Mucosa of stomach (tissue), 1 donor: ENCODE measurements around the gene CNTNAP3B.
"Not testable (repeated sequence)": the region's sequence is repeated elsewhere in the genome, so short reads cannot be mapped to it uniquely, and the experiment has no call there.

Experiments used
- H3K27me3 ChIP-seq: one replicate; pipeline ENCODE4 v1.7.0; 2013; ENCODE audit warnings: mild to moderate bottlenecking, low read length; ENCODE audit not compliant: control insufficient read depth, insufficient read depth
- H3K36me3 ChIP-seq: one replicate; pipeline ENCODE4 v1.7.0; 2013; ENCODE audit warnings: low read length; ENCODE audit not compliant: control insufficient read depth, insufficient read depth
- H3K4me1 ChIP-seq: one replicate; pipeline ENCODE4 v1.7.0; 2013; ENCODE audit warnings: mild to moderate bottlenecking, low read length; ENCODE audit not compliant: control insufficient read depth, insufficient read depth
- H3K4me3 ChIP-seq: one replicate; pipeline ENCODE4 v1.7.0; 2013; ENCODE audit warnings: low read length
- H3K9ac ChIP-seq: one replicate; pipeline ENCODE4 v1.7.0; 2013; ENCODE audit warnings: mild to moderate bottlenecking, low read length, moderate library complexity
- H3K9me3 ChIP-seq: one replicate; pipeline ENCODE4 v1.7.0; 2013; ENCODE audit warnings: mild to moderate bottlenecking, low read length, moderate library complexity; ENCODE audit not compliant: control insufficient read depth
- donor health status: Pancreatic carcinoma.

The CNTNAP3B gene

GRCh38 chr9:41935727-41936126, 193.5 kb downstream of the CNTNAP3B start:
- not testable (repeated sequence) for H3K27me3 ChIP-seq, H3K4me1 ChIP-seq, H3K9me3 ChIP-seq, H3K9ac ChIP-seq, H3K36me3 ChIP-seq, H3K4me3 ChIP-seq

- H3K27me3 ChIP-seq, H3K4me1 ChIP-seq: not testable (repeated sequence)
These were observed 200.1 kb downstream of the CNTNAP3B start for GRCh38 chr9:41929172-41929571.

GRCh38 chr9:41917374-41917773, 211.9 kb downstream of the CNTNAP3B start:
- not testable (repeated sequence) for H3K27me3 ChIP-seq, H3K4me3 ChIP-seq, H3K9me3 ChIP-seq, H3K9ac ChIP-seq, H3K36me3 ChIP-seq, H3K4me1 ChIP-seq

More at GRCh38 chr9:41929172-41929571, 200.1 kb downstream of the CNTNAP3B start:
- H3K36me3 ChIP-seq, H3K9me3 ChIP-seq, H3K9ac ChIP-seq, H3K4me3 ChIP-seq: not testable (repeated sequence)

- not testable (repeated sequence) for H3K9ac ChIP-seq, H3K36me3 ChIP-seq, H3K9me3 ChIP-seq, H3K4me1 ChIP-seq, H3K4me3 ChIP-seq, H3K27me3 ChIP-seq
These were observed 223.7 kb downstream of the CNTNAP3B start for GRCh38 chr9:41905488-41905887.

- not testable (repeated sequence) for H3K27me3 ChIP-seq, H3K4me1 ChIP-seq, H3K9me3 ChIP-seq, H3K36me3 ChIP-seq, H3K9ac ChIP-seq, H3K4me3 ChIP-seq
These were observed 226.5 kb downstream of the CNTNAP3B start for GRCh38 chr9:41902762-41903161.

GRCh38 chr9:41898720-41899343, 230.4 kb downstream of the CNTNAP3B start:
- not testable (repeated sequence) for H3K9me3 ChIP-seq, H3K36me3 ChIP-seq, H3K27me3 ChIP-seq, H3K9ac ChIP-seq, H3K4me1 ChIP-seq, H3K4me3 ChIP-seq

GRCh38 chr9:41874557-41874956, 254.7 kb downstream of the CNTNAP3B start:
- not testable (repeated sequence) for H3K9ac ChIP-seq, H3K4me3 ChIP-seq, H3K9me3 ChIP-seq, H3K4me1 ChIP-seq, H3K27me3 ChIP-seq, H3K36me3 ChIP-seq

- H3K36me3 ChIP-seq, H3K4me3 ChIP-seq, H3K9ac ChIP-seq, H3K4me1 ChIP-seq, H3K27me3 ChIP-seq, H3K9me3 ChIP-seq: not testable (repeated sequence)
These were observed 273.8 kb downstream of the CNTNAP3B start for GRCh38 chr9:41855422-41855821.

- H3K36me3 ChIP-seq, result not testable (repeated sequence)
These were observed 277.1 kb downstream of the CNTNAP3B start for GRCh38 chr9:41851848-41852740.

GRCh38 chr9:41847829-41848228, 281.4 kb downstream of the CNTNAP3B start:
- H3K4me1 ChIP-seq, H3K9me3 ChIP-seq, H3K4me3 ChIP-seq, H3K9ac ChIP-seq, H3K36me3 ChIP-seq, H3K27me3 ChIP-seq: not testable (repeated sequence)

More at GRCh38 chr9:41851848-41852740, 277.1 kb downstream of the CNTNAP3B start:
- not testable (repeated sequence) for H3K27me3 ChIP-seq, H3K4me3 ChIP-seq, H3K9me3 ChIP-seq, H3K4me1 ChIP-seq, H3K9ac ChIP-seq
